Inflammatory macrophage treated with lipopolysaccharide for 4 hours (primary cell): ENCODE results near the gene SUSD3.

Source experiments
- DNase-seq: peaks from one replicate; pipeline ENCODE4 v3.0.0-alpha.2; 2020

Gene SUSD3

DNA sequence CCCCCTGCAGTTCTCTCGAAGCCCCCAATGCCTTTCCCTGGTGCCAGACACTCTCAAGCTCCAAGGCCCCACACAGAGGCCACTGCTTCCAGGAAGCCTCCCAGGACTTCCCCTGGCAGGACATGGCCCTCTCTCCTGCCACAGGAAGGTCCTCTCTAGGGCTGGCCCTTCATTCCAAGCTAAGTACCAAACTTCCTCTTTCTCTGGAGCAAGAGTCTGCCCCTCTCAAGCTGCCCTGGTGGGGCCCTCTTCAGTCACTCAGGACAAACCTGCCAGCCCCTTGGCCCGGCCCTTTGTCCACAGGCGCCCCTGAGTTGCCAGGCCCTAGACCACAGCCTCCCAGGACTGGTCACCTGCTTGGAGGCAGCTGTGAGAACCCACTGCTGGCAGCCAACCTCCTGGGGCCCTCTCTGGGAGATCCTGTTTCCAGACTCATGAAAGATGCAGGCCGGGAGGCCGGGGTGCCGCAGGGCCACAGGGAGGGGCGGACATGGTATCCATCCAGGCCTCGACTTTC is 69.0 kb downstream of the SUSD3 start:
- peak; percentile 46 for DNase-seq

DNA sequence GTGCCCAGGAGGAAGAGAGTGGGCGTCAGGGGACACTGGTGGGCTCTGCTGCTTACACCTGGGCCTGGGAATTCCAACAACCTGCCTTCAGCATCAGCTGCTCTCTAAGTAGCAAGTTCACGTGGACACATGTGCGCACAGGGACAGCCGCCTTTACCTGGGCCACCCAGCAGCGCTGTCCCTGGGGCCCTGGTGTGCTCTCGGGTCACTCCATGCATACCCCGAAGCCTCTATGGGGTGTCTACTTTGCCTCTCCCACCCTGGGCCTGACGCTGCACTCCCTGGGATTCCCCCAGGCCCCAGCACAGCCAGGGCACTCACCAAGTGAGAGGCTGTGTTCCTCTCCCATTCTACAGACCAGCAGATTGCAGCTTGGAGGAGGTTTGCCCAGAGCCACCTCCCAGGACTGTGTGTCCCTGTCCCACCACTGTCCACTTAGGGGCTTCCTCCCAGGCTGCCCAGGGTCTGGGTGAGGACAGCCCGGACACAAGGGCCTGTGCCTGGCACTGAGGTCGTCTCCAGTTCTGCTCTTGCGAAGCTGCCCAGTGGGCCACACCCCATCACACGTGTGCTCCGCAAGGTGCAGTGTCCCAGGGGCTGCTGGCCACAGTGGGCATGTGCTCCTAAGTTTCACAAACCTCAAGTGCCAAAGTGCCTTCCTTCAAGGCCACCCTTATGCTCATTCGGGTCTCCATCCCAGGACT is 69.7 kb downstream of the SUSD3 start:
- no peak for DNase-seq

DNA sequence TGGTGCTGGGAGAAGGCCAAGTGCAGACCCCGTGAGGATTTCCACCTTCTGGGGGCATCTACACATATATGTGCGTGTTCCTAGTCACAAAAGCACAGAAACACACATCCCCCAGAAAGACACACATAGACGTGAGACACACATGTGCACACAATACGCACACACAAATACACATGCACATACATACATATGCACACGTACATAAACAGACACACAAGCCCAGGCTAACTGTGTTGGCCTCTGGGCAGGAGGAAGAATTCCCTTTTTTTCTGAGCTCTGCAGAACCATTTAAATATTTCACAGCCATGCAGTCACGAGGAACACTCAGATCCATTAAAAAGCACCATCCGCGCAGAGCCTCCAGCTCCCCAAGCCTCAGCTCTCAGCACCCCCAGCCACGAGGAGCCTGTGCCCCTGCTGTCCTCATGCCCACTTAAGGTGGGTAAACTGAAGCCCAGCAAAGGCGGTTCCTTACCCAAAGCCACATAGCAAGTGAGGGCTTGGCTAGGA is 70.3 kb downstream of the SUSD3 start:
- no peak for DNase-seq

DNA sequence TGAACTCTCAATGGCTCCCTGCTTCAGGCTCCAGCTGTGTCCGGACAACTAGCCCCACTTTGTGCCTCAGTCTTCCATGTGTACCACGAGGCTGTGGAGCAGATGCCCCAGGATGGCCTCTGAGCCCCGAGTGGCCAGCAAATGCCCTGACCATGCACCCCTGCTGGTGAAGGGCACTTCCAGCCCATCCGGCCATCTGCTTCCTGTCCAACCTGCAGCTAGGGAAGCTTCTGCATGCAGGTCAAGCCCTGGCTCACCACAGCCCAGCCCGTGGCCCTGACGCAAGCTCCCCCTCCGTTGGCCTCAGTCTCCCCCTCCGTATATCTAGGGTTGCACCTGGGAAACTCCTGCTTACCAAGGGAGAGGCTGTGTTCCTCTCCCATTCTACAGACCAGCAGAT is 70.8 kb downstream of the SUSD3 start:
- no peak for DNase-seq

DNA sequence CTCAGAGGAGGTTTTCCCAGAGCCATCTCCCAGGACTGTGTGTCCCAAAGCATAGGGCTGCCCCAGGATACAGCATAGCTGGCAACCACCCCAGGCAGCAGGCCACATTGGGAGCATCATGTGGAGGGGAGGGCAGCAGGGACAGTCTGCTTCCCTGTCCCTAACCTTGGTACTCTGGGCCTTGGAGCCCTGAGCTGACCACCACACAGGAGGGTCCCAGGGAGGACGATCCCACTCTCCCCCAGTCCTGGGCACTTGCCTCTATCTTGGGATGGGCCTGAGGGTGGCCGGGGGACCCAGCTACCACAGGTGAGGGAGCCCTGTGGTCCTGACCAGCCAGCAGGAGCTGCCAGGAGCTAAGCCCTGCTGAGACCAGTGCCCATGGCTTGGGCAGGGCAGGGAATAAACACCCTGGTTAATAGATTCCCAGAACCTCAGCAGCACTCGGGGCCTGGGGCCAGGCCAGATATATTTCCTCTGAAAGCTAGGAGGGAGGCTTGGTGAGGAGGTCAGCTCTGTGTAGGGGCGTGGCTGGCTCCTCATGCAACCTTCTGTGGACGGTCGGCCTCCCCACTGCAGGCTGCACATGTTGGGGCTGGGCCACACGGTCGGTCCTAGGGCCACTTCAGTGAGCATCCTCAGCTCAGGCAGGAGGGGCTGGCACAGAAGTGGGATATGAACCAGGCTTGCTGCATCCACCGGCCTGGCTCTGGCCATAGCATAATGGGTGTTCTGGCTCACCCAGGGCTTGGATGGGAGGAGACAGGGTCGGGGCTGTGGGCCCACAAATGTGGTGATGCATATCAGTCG is 71.4 kb downstream of the SUSD3 start:
- DNase-seq, result no peak

DNA sequence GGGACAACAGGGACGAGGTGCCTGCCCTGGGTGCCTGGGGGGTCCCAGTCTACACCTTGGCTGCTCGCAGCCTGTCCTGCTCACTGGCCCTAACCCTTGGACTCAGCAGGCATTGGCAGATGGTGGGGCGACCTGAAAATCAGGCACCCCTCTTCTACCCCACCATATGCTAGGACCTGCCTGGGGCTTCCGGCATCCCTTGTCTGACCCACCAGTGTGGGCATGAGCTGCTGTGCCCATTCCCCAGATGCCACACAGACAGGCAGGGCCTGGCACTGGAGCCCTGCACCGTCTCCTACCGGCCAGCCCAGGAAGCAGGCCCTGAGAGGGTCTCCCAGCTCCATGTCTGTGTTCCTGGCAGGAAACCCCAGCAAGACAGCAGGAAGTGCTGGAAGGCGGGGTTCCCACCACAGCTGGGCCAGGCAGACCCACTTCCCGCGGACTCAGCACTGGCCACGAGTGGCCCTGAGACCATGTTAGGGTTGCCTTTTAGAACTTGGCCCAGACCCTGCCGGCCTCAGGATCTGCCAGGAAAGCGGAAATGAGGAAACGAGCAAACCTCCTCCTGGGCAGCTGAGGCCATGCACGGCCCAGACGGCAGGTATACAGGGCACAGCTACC is 72.5 kb downstream of the SUSD3 start:
- DNase-seq, result peak; percentile 46

DNA sequence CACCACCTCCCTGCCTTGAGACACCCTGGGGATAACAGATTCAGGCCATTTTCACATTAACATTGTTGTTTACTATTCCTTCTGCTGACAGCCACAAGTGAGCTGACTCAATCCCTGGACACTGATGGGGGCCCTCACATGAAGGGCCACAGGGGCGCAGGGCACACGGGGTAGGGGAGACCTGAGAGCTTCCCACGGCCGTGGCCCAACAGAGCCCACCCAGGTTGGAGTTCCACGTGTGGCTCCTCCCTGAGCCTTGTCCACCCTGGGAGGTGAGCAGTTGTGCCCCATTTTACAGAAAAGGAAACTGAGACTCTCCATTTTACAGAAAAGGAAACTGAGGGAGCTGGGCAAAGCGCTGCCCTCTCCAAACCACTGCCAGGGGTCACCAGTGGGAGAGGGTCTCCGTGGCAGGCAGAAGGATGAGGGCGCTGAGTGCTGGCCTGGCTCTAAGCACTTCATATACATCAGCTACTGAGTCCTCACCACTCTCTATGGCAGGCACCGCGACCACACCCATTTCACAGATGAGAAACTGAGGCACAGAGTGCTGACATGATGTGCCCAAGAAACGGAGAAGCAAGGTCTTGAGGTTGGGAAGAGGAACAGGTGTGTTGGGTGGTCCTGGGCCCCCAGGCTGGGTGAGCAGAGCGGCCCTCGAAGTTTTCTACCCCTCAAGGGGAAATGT is 73.2 kb downstream of the SUSD3 start:
- DNase-seq, result no peak

DNA sequence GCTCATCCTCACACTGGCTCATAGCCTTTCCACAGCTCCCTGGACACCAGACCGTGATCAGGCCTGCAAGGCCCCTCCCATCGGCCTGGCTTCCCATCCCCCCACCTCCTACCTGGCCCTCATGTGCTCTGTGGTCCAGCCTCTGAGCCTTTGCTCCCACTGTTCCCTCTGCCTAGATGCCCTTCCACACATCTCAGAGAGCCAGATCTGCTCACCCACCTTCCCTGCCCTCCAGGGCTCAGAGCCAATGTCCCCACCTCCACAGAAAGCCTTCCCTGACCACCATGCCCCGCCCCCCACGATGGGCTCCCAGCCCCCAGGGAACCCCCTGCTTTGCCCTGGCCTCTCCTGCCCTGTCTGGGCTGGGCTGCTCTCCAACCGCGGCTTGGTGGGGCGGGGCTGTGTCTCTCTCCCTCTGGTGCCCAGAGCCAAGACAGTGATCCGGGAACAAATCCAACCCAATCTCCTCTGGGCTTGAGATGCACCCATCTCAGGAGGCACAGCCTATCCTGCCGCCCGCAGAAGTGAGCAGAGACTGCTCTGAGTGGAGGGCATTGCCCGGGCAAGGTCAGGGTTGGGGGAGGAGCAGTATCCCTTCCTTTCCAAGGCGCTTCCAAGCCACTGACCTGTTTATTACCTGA is 73.9 kb downstream of the SUSD3 start:
- peak; percentile 60 for DNase-seq

DNA sequence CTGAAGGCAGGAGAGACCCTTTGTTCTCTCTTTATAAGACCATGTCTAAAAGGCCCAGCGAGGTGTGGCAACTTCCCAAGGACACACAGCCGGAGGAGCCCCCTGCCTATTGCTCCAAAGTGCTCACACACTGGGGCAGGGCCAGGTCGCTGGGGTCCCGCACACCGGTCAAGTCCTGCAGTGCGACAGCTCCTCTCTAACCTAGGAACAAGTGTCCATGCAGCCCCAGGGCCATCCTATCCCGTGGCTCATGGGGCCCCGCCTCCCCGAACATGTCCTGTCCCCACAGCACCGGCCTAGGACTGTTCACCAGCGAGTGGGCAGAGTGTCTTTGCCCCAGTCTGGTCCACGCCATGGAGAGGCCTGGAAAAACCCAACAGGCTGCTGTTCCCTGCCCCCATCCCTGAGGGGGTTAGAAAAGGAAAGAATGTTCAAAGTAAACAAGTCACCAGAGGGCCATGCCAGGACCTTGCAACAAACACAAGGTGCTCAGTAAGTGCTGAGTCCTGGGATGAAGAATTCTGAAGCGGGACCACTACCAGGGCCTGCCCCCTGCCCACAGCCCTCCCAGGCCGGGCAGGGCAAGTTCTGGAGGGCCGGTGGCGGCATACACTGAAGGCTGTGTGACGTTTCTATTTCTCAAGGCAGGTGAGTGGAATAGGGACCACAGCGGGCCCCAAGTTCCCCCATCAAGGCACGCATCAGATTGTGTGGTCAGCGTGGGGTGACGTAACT is 74.6 kb downstream of the SUSD3 start:
- DNase-seq, result peak; percentile 56

DNA sequence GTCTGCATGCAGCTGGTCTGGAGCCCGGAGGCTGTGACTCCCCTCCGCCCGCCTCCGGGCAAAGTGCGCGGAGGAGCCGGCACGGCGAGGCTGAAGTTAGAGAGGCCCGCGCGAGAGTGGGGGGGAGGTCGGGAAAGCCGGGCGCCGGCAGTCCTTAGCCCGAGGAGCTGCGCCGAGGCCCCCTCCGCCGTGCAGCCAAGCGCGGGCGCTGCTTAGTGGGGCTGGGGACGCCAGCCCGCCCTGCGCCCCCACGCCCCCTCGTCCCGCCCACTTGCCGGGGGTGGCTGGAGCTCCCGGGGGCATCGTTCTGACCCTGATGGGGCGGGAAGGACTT is 75.1 kb downstream of the SUSD3 start:
- DNase-seq, result peak; percentile 94

DNA sequence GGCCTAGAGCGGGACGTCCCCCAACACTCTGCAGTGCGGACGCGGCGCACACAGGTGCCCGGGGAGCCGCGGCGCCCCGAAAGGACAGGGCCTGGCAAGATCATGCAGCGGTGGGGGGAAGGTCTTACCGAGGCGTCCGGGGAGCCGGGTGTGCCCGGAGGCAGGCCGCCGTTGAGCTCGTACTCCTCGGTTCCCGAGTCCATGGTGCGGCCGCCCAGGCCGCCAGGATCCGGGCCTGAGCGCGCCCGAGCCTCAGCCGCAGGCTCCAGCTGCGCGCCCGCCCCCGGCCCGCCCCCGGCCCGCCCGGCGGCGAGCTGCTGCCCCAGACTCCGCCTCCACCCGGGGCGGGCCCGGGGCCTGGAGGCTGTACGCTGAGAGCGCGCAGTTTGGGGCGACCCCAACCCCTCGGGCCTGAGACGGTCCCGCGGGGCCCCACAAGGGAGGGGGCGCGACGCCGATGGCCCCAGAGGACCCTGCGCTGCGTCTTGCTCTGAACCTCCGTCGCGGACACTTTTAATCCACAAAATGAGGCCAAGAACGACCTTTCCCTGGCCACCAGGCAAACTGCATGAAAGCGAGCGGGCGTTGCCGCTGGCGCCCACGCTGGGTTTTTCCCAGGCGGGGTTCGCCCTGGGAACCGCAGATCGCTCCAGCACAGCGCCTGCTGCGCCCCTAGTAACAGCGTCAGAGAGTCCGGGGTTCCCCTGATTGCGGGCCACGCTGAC is 75.7 kb downstream of the SUSD3 start, which contains the start of gene NINJ1:
Gene NINJ1 (minus strand): TSS at position 237 of the 725 bp plus-strand sequence. CDS start 34 bp downstream, at position 203.
- DNase-seq, result peak; percentile 99
